Fibroblast of lung (primary cell): ENCODE results near the gene SLC25A20. TPM values are rescaled to one million over a fixed set of nuclear protein-coding genes. Genes with fewer than 3 reads are reported as not detected.

ENCODE experiments used
- DNase-seq, 2 donors: peaks; one replicate each; pipeline versions ENCODE4 v3.0.0 to v3.0.0-alpha.2; 2010; ENCODE audit warnings: low read depth in 2 of 2
- H2AFZ ChIP-seq: 2 replicates; pipeline ENCODE4 v1.5.1; 2012; ENCODE audit warnings: low read length, control low read depth, inconsistent platforms
- H3K27ac ChIP-seq: 2 replicates; pipeline ENCODE4 v1.5.1; 2011; ENCODE audit warnings: low read length, control low read depth; ENCODE audit not compliant: insufficient read depth
- H3K27me3 ChIP-seq: 2 replicates; pipeline ENCODE4 v1.5.1; 2011; ENCODE audit warnings: mild to moderate bottlenecking, low read length; ENCODE audit not compliant: control insufficient read depth, insufficient read depth
- H3K36me3 ChIP-seq: 2 replicates; pipeline ENCODE4 v1.5.1; 2011; ENCODE audit warnings: low read length; ENCODE audit not compliant: control insufficient read depth, insufficient read depth
- H3K4me1 ChIP-seq: 2 replicates; pipeline ENCODE4 v1.5.1; 2011; ENCODE audit warnings: low read length; ENCODE audit not compliant: control insufficient read depth, insufficient read depth; ENCODE audit errors: extremely low read depth
- H3K4me2 ChIP-seq: 2 replicates; pipeline ENCODE4 v1.5.1; 2011; ENCODE audit warnings: low read length, control low read depth; ENCODE audit not compliant: insufficient read depth; ENCODE audit errors: extremely low read depth
- H3K4me3 ChIP-seq, 4 experiments: fragments of 200-600 bp in 1 of 4; sonication (generic) in 1 of 4; replicated peaks in 1 of 4; 2 replicates each; pipeline ENCODE4 v1.5.1; 2011 to 2016; ENCODE audit warnings: low read length in 4 of 4, low read depth in 3 of 4, mild to moderate bottlenecking in 3 of 4, control low read depth in 2 of 4, inconsistent platforms in 1 of 4, mixed read lengths in 1 of 4; ENCODE audit not compliant: insufficient read depth in 1 of 4; ENCODE audit errors: control extremely low read depth in 1 of 4
- H3K79me2 ChIP-seq: 2 replicates; pipeline ENCODE4 v1.5.1; 2012; ENCODE audit warnings: mild to moderate bottlenecking, low read length, inconsistent platforms; ENCODE audit not compliant: control insufficient read depth, insufficient read depth
- H3K9ac ChIP-seq: 2 replicates; pipeline ENCODE4 v1.5.1; 2011; ENCODE audit warnings: mild to moderate bottlenecking, low read length, control low read depth; ENCODE audit not compliant: insufficient read depth
- H3K9me3 ChIP-seq: 2 replicates; pipeline ENCODE4 v1.5.1; 2012; ENCODE audit warnings: low read depth, low read length; ENCODE audit not compliant: control insufficient read depth, insufficient read depth
- H4K20me1 ChIP-seq: 2 replicates; pipeline ENCODE4 v1.5.1; 2011; ENCODE audit warnings: low read length; ENCODE audit not compliant: control insufficient read depth, insufficient read depth; ENCODE audit errors: extremely low read depth
- CTCF ChIP-seq, 2 donors: IDR thresholded peaks in 1 of 2; conservative IDR thresholded peaks in 1 of 2; 1 replicate in 1 of 2; 2 replicates in 1 of 2; pipeline ENCODE4 v1.5.1; 2011 to 2012; ENCODE audit warnings: low read length in 2 of 2, control low read depth in 1 of 2, inconsistent platforms in 1 of 2, low read depth in 1 of 2, mild to moderate bottlenecking in 1 of 2
- EZH2 ChIP-seq: IDR thresholded peaks from 2 replicates; pipeline ENCODE4 v1.5.1; 2012; ENCODE audit warnings: low read length, control low read depth, mild to moderate bottlenecking; ENCODE audit errors: missing control alignments
- polyA plus RNA-seq, 2 donors: library from polyadenylated mRNA; depleted of rRNA in 1 of 2; stranded (reverse) in 1 of 2; unstranded in 1 of 2; fragments of >200 nt; gene quantifications; 2 replicates each; pipeline ENCODE4 v1.2.1, GENCODE V29; 2011 to 2012; ENCODE audit warnings: missing spikeins in 1 of 2
- total RNA-seq: library from RNA; depleted of rRNA; stranded (reverse); fragments of >200 nt; gene quantifications from 2 replicates; pipeline ENCODE4 v1.2.1, GENCODE V29; 2014

SLC25A20 gene
- total and polyA plus RNA-seq, 2 donors (not counting 1 experiment from before 2014, with no cell fraction given) = 25.1 to 40.3 TPM

- no peak overlapping the region for H3K4me3 ChIP-seq
- no peaks in the 10 kb centered on the region for H4K20me1 ChIP-seq
- no peaks in the 10 kb centered on the region for H3K36me3 ChIP-seq
- no peak overlapping the region for H3K27ac ChIP-seq
- no peak for DNase-seq
- no peak overlapping the region for H3K4me2 ChIP-seq
- H3K9ac ChIP-seq = no peak overlapping the region
- H3K4me1 ChIP-seq = peaks cover 8% of the 10 kb centered on the region
- no peaks in the 10 kb centered on the region for H3K27me3 ChIP-seq
- peaks cover 3% of the 10 kb centered on the region for H3K79me2 ChIP-seq
- no peak for TF ChIP-seq EZH2
- TF ChIP-seq CTCF (conservative IDR thresholded peaks at IDR 0.05 in 1 of 2, IDR thresholded peaks at IDR 0.05 in 1 of 2; ENCODE audit: low read depth in 1 of 2, low read length in 2 of 2) = no peak
- no peaks in the 10 kb centered on the region for H3K9me3 ChIP-seq
- no peak overlapping the region for H2AFZ ChIP-seq
These were observed 4.2 kb downstream of the SLC25A20 start for GRCh38 chr3:48894516-48894915.

GRCh38 chr3:48891606-48892005 lies 7.1 kb downstream of the SLC25A20 start:
- Histone ChIP-seq H3K9ac (no peak overlapping the region), H3K27me3 (no peaks in the 10 kb centered on the region), H4K20me1 (no peaks in the 10 kb centered on the region), H3K36me3 (no peaks in the 10 kb centered on the region), H3K4me3 (no peak overlapping the region), H3K27ac (no peak overlapping the region), H3K79me2 (no peaks in the 10 kb centered on the region), H2AFZ (no peak overlapping the region), H3K4me2 (no peak overlapping the region), H3K9me3 (no peaks in the 10 kb centered on the region), H3K4me1 (no peaks in the 10 kb centered on the region)
- TF ChIP-seq CTCF (conservative IDR thresholded peaks at IDR 0.05 in 1 of 2, IDR thresholded peaks at IDR 0.05 in 1 of 2; ENCODE audit: low read depth in 1 of 2, low read length in 2 of 2) = no peak
- DNase-seq = no peak

GRCh38 chr3:48885753-48886152 lies 12.9 kb downstream of the SLC25A20 start:
- Histone ChIP-seq H3K27ac (no peak overlapping the region), H4K20me1 (no peaks in the 10 kb centered on the region), H3K36me3 (no peaks in the 10 kb centered on the region), H3K4me2 (no peak overlapping the region), H2AFZ (no peak overlapping the region), H3K79me2 (no peaks in the 10 kb centered on the region), H3K4me3 (no peak overlapping the region), H3K27me3 (no peaks in the 10 kb centered on the region), H3K9ac (no peak overlapping the region), H3K4me1 (no peaks in the 10 kb centered on the region), H3K9me3 (no peaks in the 10 kb centered on the region)
- TF ChIP-seq EZH2 (no peak), CTCF (conservative IDR thresholded peaks at IDR 0.05 in 1 of 2, IDR thresholded peaks at IDR 0.05 in 1 of 2; ENCODE audit: low read depth in 1 of 2, low read length in 2 of 2) (no peak)
- DNase-seq = no peak
